A673 (cell line): ENCODE measurements around the gene PSMC4. TPM values are rescaled to one million over a fixed set of nuclear protein-coding genes. Genes with fewer than 3 reads are reported as not detected.

Experiments
- BruUV-seq: library from RNA; stranded (reverse); fragments of 400-500 nt; replicated peaks from 2 replicates; lab custom pipeline; 2021; lab: Mats Ljungman, UMichigan
- CTCF ChIA-PET: fragments of 300-600 bp; sonication (Branson Sonifier 250); formaldehyde crosslinking; loops from one replicate; lab custom pipeline; 2022; ENCODE audit warnings: antibody characterized with exemption; lab: Charles Lee
- POLR2A ChIA-PET: fragments of 300-600 bp; sonication (Branson Sonifier 250); formaldehyde crosslinking; loops from one replicate; lab custom pipeline; 2022; ENCODE audit warnings: antibody characterized with exemption; ENCODE audit not compliant: low non-redundant PET; lab: Charles Lee
- DNase-seq: peaks from one replicate; pipeline ENCODE4 v3.0.0-alpha.2; 2015; ENCODE audit warnings: low spot score
- H3K27ac ChIP-seq: fragments of 200-600 bp; sonication (generic); 2 replicates; pipeline ENCODE4 v1.5.1; 2016; ENCODE audit warnings: mixed run types, low read depth, mild to moderate bottlenecking, mixed read lengths, antibody characterized with exemption, low read length; ENCODE audit not compliant: poor library complexity, severe bottlenecking
- H3K27me3 ChIP-seq: fragments of 200-600 bp; sonication (generic); replicated peaks from 2 replicates; pipeline ENCODE4 v1.6.1; 2017; ENCODE audit warnings: mixed run types, low read depth, mild to moderate bottlenecking, mixed read lengths, antibody characterized with exemption, low read length; ENCODE audit not compliant: insufficient read depth, poor library complexity
- H3K36me3 ChIP-seq: fragments of 200-600 bp; sonication (generic); 2 replicates; pipeline ENCODE4 v1.6.1; 2016; ENCODE audit warnings: mixed run types, mild to moderate bottlenecking, mixed read lengths, antibody characterized with exemption, low read length; ENCODE audit not compliant: insufficient read depth, poor library complexity, severe bottlenecking
- H3K4me1 ChIP-seq: fragments of 200-600 bp; sonication (generic); 2 replicates; pipeline ENCODE4 v1.6.1; 2017; ENCODE audit warnings: mixed run types, mild to moderate bottlenecking, mixed read lengths, antibody characterized with exemption, low read length; ENCODE audit not compliant: insufficient read depth, poor library complexity, severe bottlenecking
- H3K4me3 ChIP-seq: fragments of 200-600 bp; sonication (generic); 2 replicates; pipeline ENCODE4 v1.5.1; 2016; ENCODE audit warnings: low read depth, mixed run types, mild to moderate bottlenecking, mixed read lengths, low read length; ENCODE audit not compliant: poor library complexity, severe bottlenecking
- H3K9me3 ChIP-seq: fragments of 200-600 bp; sonication (generic); 2 replicates; pipeline ENCODE4 v1.6.1; 2016; ENCODE audit warnings: mixed run types, low read depth, mild to moderate bottlenecking, mixed read lengths, antibody characterized with exemption, low read length; ENCODE audit not compliant: poor library complexity, severe bottlenecking
- EZH2 ChIP-seq: fragments of 200-600 bp; sonication (generic); IDR thresholded peaks from 2 replicates; pipeline ENCODE4 v1.6.1; 2017; ENCODE audit warnings: borderline replicate concordance, low read depth, mild to moderate bottlenecking, mixed read lengths, antibody characterized with exemption, low read length; ENCODE audit not compliant: poor library complexity, severe bottlenecking
- intact Hi-C: fragments of 100-400 bp; cut with micrococcal nuclease; formaldehyde crosslinking; loops from one replicate; pipeline ENCODE4 v1.10.0; 2022; ENCODE audit not compliant: unreplicated experiment
- total RNA-seq: library from RNA; stranded (reverse); gene quantifications from 2 replicates; pipeline ENCODE4 v1.2.3, GENCODE V29; 2021
- TF ChIP-seq, protein P1 (sequence below): fragments of 300-800, 200-600 bp; sonication (generic); conservative IDR thresholded peaks from 2 replicates; pipeline ENCODE4 v1.5.1; 2017; ENCODE audit warnings: low read depth, mild to moderate bottlenecking, antibody characterized with exemption, low read length, moderate library complexity, mixed read lengths

Gene PSMC4
- total RNA-seq, 1 experiment from 2014 or later: 291 TPM

DNA sequence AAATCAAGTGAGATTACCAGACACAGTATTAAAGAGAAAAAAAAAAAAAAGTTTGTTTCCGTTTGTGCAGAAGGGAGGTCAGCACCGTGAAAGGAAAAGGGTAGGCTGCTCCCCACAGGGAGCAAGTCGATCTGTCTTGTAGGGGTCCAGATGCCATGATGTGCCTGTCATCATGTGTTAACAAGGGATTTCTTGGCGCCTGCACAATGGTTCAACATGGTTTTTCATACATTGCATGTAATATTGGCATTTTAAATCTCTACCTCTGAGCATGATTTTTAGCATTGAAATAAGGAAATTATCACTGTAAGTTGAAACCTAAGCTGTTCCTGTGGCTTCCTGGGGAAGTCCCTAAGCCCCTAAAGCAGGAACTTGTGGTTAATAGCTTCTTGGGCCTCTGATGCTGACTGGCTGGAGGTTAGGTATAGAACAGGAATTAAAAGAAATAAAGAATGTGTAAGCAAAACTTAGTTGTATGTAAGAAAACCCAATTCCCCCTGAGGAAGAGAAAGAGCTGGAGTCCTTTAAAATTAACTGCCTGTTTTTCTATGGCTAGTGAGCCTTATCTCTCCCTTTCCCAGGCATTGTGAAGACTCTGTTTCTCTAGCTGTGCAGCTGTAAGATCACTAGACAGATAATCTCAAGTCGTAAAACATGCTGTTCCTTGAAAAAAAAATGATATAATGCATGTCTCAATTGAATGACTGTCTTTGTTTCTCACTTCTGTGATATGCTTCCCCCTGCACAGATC is 29.2 kb upstream of the PSMC4 start:
- peaks cover 8% of the 10 kb centered on the region for H3K9me3 ChIP-seq
- no TSS peak for BruUV-seq
- TF ChIP-seq, protein P1, sequence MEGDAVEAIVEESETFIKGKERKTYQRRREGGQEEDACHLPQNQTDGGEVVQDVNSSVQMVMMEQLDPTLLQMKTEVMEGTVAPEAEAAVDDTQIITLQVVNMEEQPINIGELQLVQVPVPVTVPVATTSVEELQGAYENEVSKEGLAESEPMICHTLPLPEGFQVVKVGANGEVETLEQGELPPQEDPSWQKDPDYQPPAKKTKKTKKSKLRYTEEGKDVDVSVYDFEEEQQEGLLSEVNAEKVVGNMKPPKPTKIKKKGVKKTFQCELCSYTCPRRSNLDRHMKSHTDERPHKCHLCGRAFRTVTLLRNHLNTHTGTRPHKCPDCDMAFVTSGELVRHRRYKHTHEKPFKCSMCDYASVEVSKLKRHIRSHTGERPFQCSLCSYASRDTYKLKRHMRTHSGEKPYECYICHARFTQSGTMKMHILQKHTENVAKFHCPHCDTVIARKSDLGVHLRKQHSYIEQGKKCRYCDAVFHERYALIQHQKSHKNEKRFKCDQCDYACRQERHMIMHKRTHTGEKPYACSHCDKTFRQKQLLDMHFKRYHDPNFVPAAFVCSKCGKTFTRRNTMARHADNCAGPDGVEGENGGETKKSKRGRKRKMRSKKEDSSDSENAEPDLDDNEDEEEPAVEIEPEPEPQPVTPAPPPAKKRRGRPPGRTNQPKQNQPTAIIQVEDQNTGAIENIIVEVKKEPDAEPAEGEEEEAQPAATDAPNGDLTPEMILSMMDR: no peak
- H3K4me3 ChIP-seq: peak overlapping the region; percentile 3
- no peaks in the 10 kb centered on the region for H3K27me3 ChIP-seq
- H3K4me1 ChIP-seq: peaks cover 68% of the 10 kb centered on the region
- intact Hi-C loops: loop anchor here (5.0 kb wide), 1 partner anchor 206 kb away; no protein-coding TSS in a partner anchor
- ChIA-PET POLR2A (interaction anchor here (1.4 kb wide), 1 partner anchor 29 kb away, joined by 7 read pairs; the partner anchor contains the start of gene PSMC4), CTCF (interaction anchor here (0.5 to 1.3 kb wide), 4 partner anchors 11 to 536 kb away, joined by 3 to 8 read pairs (median 6); partner anchors contain the start of gene PSMC4)
- peak overlapping the region; percentile 95 for H3K27ac ChIP-seq
- H3K36me3 ChIP-seq: no peaks in the 10 kb centered on the region
- peak; percentile 94 for DNase-seq

DNA sequence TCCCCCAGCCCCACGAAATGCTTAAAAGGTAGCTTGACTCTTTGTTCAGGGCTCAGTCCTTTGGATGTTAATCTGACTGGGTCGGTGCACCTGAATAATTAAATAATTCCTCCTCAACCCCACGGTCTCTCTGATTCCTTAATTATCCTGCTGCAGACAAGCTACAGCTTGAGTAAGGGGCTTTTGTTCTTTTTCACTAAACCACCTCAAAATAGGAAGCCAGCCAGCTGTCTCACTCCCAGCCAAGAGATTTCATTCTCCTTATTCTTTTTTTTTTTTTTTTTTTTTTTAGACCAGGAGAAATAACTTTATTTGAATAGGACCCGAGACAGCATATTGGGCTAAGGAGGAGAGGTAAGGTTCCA is 28.6 kb upstream of the PSMC4 start:
- Histone ChIP-seq H3K36me3 (no peaks in the 10 kb centered on the region), H3K4me3 (no peak overlapping the region), H3K4me1 (peaks cover 63% of the 10 kb centered on the region), H3K27me3 (no peaks in the 10 kb centered on the region), H3K27ac (peak overlapping the region; percentile 95), H3K9me3 (peaks cover 8% of the 10 kb centered on the region)
- intact Hi-C loops: loop anchor here (5.0 kb wide), 1 partner anchor 205 kb away; no protein-coding TSS in a partner anchor
- CTCF ChIA-PET: interaction anchor here (0.6 to 1.3 kb wide), 3 partner anchors 11 to 269 kb away, joined by 3 to 8 read pairs (median 8); partner anchors contain the start of gene PSMC4
- peak; percentile 60 for DNase-seq
- TSS peak; percentile 95 for BruUV-seq
- TF ChIP-seq, protein P1: no peak
- TF ChIP-seq EZH2: no peak
- POLR2A ChIA-PET: interaction anchor here (1.4 kb wide), 1 partner anchor 28 kb away, joined by 7 read pairs; the partner anchor contains the start of gene PSMC4

DNA sequence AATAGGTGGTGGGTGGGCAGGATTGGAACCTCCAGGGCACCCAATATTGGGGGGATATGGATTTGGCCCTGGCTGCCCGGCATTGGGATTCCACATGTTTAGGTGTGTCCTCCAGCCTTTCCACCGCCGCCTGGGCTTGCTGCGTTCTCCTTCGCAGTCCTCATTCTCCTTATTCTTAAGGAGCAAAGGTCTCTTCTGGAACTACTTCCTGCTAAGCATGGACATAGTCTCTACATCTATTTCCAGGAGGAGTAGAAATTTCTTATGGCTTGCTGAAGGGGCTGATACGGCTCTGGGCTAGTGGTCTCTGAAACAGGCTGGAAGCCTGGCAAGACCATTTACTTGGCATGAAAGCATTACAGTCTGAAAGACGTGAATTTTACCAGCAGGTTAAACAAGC is 27.4 kb upstream of the PSMC4 start:
- Histone ChIP-seq H3K4me3 (no peak overlapping the region), H3K4me1 (peaks cover 53% of the 10 kb centered on the region), H3K27me3 (no peaks in the 10 kb centered on the region), H3K27ac (peak overlapping the region; percentile 95), H3K9me3 (peaks cover 8% of the 10 kb centered on the region), H3K36me3 (no peaks in the 10 kb centered on the region)
- no peak for DNase-seq
- TF ChIP-seq, protein P1: no peak
- no peak for TF ChIP-seq EZH2
- ChIA-PET POLR2A (no interaction called here), CTCF (no interaction called here)
- intact Hi-C loops: loop anchor here (5.0 kb wide), 1 partner anchor 204 kb away; no protein-coding TSS in a partner anchor
- BruUV-seq: no TSS peak
